B cell (primary cell): ENCODE measurements around the gene CPED1.

Experiments
- EZH2 ChIP-seq: IDR thresholded peaks from 2 replicates; pipeline ENCODE4 v1.6.1; 2012; ENCODE audit warnings: borderline replicate concordance, low read depth, mild to moderate bottlenecking, moderate library complexity, low read length; ENCODE audit not compliant: insufficient read depth, poor library complexity, severe bottlenecking
- TF ChIP-seq, protein P1 (sequence below): fragments of 200-600 bp; IDR thresholded peaks from one replicate; pipeline ENCODE4 v1.8.0; 2022; ENCODE audit warnings: antibody characterized with exemption, mild to moderate bottlenecking

DNA sequence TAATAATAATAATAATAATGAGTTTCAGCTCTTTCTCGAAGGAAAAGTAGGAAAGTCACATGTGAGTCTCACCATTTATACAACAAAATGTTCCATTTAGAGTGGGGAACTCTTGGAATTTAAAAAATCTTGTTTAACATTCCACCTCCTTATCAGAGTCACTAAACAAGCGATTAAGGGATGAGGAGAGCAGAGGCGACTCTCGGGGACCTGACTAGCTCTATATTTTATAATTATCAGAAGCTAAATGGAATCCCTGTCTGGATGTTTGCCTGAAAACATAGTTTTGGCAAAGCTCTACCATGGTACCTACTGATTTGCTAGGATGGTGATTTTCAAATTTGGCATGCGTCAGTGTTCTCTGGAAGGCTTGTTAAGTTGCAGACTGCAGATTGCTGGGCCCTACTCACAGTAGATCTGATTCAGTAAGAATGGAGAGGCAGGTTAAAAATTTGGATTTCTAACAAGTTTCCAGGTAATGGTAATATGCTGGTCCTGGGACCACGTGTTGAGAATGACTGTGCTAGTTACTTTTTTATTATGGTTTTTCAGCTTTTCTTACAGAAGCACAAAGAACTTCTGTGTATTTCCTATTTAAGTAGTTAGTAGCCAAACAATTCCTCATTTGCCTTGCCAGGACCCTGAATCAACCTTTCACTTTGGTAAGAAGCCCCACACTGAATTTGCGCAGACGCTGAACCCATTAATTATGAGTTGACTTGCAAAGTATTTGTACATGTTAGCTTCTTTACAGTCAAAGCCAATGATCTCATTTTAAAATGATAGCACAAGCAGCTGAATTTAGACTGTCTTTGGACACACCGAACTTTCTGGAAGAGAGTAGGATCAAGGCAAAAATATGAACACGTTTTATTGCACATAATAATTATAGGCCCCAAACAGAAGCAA, 39.5 kb downstream of the CPED1 start:
- TF ChIP-seq, protein P1, sequence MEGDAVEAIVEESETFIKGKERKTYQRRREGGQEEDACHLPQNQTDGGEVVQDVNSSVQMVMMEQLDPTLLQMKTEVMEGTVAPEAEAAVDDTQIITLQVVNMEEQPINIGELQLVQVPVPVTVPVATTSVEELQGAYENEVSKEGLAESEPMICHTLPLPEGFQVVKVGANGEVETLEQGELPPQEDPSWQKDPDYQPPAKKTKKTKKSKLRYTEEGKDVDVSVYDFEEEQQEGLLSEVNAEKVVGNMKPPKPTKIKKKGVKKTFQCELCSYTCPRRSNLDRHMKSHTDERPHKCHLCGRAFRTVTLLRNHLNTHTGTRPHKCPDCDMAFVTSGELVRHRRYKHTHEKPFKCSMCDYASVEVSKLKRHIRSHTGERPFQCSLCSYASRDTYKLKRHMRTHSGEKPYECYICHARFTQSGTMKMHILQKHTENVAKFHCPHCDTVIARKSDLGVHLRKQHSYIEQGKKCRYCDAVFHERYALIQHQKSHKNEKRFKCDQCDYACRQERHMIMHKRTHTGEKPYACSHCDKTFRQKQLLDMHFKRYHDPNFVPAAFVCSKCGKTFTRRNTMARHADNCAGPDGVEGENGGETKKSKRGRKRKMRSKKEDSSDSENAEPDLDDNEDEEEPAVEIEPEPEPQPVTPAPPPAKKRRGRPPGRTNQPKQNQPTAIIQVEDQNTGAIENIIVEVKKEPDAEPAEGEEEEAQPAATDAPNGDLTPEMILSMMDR, result no peak
- no peak for TF ChIP-seq EZH2
